K562 (cell line): ENCODE data around the gene SPTBN4. TPM values are rescaled to one million over a fixed set of nuclear protein-coding genes. Genes with fewer than 3 reads are reported as not detected.
A peak's percentile ranks its signal among the peaks of the same experiment; 100 is the strongest.

Experiments used
- ADNP ChIP-seq: fragments of 200-800 bp; sonication (Bioruptor generic); IDR thresholded peaks from 2 replicates; pipeline ENCODE4 v1.6.1; 2016; ENCODE audit warnings: missing genetic modification characterization, missing compliant biosample characterization
- CBX1 ChIP-seq: sonication (generic); IDR thresholded peaks from 2 replicates; pipeline ENCODE4 v1.6.1; 2016; ENCODE audit warnings: antibody characterized with exemption, low read depth, mild to moderate bottlenecking
- GABPA ChIP-seq: fragments of 200-800 bp; sonication (Bioruptor generic); conservative IDR thresholded peaks from 2 replicates; pipeline ENCODE4 v1.6.1; 2016; ENCODE audit warnings: low read depth, missing genetic modification characterization, missing compliant biosample characterization
- HDAC6 ChIP-seq: IDR thresholded peaks from 2 replicates; pipeline ENCODE4 v1.6.1; 2012; ENCODE audit warnings: low read depth, mild to moderate bottlenecking, control low read depth, inconsistent platforms, low read length, moderate library complexity
- TRIM25 ChIP-seq: fragments of 450-650 bp; IDR thresholded peaks from 2 replicates; pipeline ENCODE4 v1.7.0; 2016; ENCODE audit warnings: borderline replicate concordance
- ZFP1 ChIP-seq: fragments of 450-650 bp; formaldehyde crosslinking; IDR thresholded peaks from 2 replicates; pipeline ENCODE4 v1.4.0; 2020; ENCODE audit warnings: mild to moderate bottlenecking, mixed read lengths
- ZNF217 ChIP-seq: sonication (generic); formaldehyde crosslinking; IDR thresholded peaks from 2 replicates; pipeline ENCODE4 v1.8.0; 2022; ENCODE audit warnings: mild to moderate bottlenecking, missing genetic modification reagents
- ZNF668 ChIP-seq: fragments of 250-450 bp; sonication (Bioruptor Pico); IDR thresholded peaks from 2 replicates; pipeline ENCODE4 v1.8.0; 2022; ENCODE audit warnings: mild to moderate bottlenecking, inconsistent platforms
- polyA plus RNA-seq, 8 experiments: library from polyadenylated mRNA; depleted of rRNA in 4 of 8; stranded (reverse) in 5 of 8; unstranded in 3 of 8; fragments of >200 nt; fragmentation: Nextera tagmentation in 2 of 8; fragmentation: Illumina TruSeq in 1 of 8; extraction: Ambion mirVana in 2 of 8; extraction: Trizol in 1 of 8; gene quantifications; 2 replicates each; pipeline versions ENCODE4 v1.2.1 to v1.2.3, GENCODE V29; 2011 to 2014; ENCODE audit warnings: inconsistent platforms in 1 of 8, missing spikeins in 1 of 8
- total RNA-seq, 7 experiments: library from RNA; depleted of rRNA in 6 of 7; stranded (reverse); fragments of >200 nt in 6 of 7; fragmentation: Illumina TruSeq in 2 of 7; extraction: Trizol in 2 of 7; gene quantifications; 2 replicates each; pipeline versions ENCODE4 v1.2.1 to v1.2.3, GENCODE V29; 2011 to 2021; ENCODE audit warnings: low replicate concordance in 1 of 7

Gene SPTBN4
- total and polyA plus RNA-seq, 9 of the 15 experiments (the other 6 are each of a cell fraction or from before 2014, with no cell fraction given) = 0.01 to 1.5 (median 0.86) TPM

GRCh38 chr19:40420451-40420765, 46.4 kb upstream of the SPTBN4 start (continued):
- TF ChIP-seq HDAC6 (no peak), ZNF668 (no peak), ADNP (tag) (peak; percentile 47; the same call in 1 of the 2 replicates), CBX1 (no peak; the same call in 1 of the 2 replicates), ZFP1 (no peak), GABPA (tag) (no peak), TRIM25 (no peak), ZNF217 (CRISPR knock-in tag) (no peak)
